Ammon's horn (tissue), 1 donor: Measurements from ENCODE around the gene MOCS3.

Experiments
- DNase-seq: peaks from one replicate; pipeline ENCODE4 v3.0.0-alpha.2; 2016; ENCODE audit warnings: low spot score

MOCS3 gene, protein sequence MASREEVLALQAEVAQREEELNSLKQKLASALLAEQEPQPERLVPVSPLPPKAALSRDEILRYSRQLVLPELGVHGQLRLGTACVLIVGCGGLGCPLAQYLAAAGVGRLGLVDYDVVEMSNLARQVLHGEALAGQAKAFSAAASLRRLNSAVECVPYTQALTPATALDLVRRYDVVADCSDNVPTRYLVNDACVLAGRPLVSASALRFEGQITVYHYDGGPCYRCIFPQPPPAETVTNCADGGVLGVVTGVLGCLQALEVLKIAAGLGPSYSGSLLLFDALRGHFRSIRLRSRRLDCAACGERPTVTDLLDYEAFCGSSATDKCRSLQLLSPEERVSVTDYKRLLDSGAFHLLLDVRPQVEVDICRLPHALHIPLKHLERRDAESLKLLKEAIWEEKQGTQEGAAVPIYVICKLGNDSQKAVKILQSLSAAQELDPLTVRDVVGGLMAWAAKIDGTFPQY

DNA sequence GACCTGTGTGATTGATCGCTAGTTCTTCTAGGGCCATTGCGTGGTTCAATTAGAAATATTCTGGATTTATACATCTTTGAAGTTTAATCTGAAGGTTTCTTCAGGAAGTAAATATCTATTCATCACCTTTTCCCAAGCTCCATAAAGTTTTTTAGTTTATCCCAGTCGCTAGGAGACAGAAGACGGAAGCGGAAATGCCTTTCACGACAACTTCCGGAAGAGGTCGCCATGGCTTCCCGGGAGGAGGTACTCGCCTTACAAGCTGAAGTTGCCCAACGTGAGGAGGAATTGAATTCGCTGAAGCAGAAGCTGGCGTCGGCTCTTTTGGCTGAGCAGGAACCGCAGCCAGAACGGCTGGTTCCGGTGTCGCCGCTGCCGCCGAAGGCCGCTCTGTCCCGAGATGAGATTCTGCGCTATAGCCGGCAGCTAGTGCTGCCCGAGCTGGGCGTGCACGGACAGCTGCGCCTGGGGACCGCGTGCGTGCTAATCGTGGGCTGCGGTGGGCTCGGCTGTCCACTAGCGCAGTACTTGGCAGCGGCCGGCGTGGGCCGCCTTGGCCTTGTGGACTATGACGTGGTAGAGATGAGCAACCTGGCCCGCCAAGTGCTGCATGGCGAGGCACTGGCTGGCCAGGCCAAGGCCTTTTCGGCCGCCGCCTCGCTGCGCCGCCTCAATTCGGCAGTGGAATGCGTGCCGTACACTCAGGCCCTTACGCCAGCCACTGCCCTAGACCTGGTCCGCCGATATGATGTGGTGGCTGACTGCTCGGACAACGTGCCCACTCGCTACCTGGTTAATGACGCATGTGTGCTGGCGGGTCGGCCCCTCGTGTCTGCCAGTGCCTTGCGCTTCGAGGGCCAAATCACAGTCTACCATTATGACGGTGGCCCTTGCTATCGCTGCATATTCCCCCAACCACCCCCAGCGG is at the start of gene MOCS3:
Gene MOCS3, plus strand, starts transcription at position 204 of the 928 bp plus-strand sequence. Its CDS starts 25 bp downstream, at position 229.
- peak; percentile 92 for DNase-seq

DNA sequence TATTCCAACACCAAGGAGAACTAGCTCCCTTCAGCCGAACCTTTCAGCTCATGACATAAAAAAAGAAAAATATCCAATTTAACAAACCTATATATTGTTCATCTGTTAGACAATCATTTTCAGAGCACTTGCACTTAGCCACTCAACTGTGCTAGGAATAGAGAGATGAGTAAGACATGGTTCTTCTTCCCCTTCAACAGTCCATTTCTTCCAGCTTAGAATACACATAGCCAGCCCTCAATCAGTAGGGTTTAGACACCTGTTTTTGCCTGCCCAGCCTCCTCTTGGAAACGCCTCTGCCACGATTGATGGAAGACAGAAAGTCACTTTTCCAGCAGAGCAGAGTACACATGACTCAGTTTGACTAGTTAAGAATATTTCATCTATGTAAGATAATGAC is 49.2 kb upstream of the MOCS3 start:
- DNase-seq: no peak

DNA sequence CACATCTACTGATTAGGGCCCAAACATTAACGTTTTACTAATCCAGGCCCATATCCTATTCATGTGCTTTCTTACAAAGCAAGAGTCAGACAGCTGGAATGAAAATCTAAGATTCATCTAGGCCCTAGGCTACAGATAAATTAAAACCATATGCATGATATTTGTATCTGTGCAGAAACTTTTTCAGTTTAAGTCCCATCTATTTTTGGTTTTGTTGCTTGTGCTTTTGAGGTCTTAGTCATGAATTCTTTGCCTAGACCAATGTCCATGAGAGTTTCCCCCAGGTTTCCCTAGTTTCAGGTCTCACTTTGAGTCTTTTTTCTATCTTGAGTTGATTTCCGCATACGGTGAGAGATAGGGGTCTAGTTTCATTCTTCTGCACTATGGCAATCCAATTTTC is 47.6 kb upstream of the MOCS3 start:
- DNase-seq: no peak

DNA sequence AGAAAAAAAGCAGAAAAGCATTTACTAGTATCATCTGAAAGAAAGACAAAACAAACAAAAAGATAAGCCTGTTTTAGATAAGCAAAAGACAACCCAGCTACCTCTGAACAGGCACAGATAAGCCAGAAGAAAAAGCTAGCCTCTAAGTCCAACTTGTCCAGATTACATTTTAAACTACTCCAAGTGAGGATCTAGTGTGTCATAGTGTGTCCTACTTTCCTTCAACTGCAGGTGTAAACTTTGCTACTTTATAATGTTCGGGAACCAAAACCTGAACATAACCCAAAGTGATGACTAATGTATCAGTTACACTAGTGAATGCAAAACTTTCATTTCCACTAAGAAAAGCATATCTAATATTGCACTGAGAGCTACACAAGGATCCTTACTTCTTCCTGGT is 46.9 kb upstream of the MOCS3 start:
- no peak for DNase-seq

DNA sequence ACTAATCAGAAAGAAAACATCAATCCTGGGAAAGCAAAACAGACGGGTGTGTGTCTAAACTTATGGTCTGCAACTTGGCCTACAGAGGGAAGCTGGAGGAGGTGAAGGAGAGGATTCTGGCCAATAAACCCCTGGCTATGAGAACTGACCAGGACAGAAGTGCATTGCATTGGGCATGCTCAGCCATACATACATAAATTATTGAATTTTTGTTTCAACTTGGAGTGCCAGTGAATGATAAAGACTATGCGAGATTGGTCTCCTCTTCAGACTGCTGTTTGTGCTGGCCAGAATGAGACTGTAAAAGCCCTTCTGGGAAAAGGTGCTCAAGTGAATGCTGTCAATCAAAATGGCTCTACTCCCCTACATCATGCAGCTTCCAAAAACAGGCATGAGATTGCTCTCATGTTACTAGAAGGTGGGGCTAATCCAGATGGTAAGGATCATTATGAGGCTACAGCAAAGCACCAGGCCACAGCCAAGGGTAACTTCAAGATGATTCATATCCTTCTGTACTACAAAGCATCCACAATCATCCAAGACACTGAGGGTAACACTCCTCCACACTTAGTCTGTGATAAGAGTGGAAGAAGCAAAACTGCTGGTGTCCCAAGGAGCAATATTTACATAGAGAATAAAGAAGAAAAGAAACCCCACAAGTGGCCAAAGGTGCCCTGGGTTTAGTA is 44.8 kb upstream of the MOCS3 start:
- DNase-seq: no peak

DNA sequence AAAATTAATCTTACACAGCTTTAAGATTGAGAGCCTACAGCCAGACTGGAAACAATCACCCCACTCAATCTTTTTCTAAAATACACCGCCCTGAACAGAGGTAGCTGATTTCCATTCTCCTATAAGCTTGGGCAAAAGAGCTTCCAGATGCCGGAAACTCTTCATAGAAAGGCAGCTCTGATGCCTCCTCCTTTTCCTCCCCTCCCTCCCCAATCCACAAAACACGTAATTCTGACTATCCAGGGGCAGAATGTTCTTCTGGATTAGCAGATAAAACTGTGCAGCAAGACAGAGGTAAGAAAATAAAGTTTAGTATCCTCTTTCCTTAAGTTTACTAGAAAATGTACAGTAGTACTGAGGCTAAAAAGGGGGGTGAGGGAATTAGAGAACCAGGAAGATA is 43.2 kb upstream of the MOCS3 start:
- no peak for DNase-seq

DNA sequence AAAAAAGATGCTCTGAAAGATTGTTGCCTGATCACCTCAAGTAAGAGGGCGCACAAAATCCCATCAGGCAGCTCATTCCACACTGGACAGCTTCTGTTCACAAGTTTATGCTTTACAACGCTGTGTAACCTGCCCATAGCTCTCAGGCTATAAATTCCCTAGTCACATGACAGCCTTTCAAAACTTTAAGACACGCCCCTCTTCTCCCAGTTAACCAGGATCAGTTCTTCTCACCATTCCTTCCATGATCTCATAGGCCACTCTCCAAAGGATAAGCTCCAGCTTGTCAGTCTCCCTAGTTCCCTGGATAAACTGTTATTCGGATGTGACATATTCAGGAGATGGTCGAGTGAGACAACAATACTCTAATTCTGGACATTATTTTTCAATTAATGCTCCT is 42.4 kb upstream of the MOCS3 start:
- no peak for DNase-seq

DNA sequence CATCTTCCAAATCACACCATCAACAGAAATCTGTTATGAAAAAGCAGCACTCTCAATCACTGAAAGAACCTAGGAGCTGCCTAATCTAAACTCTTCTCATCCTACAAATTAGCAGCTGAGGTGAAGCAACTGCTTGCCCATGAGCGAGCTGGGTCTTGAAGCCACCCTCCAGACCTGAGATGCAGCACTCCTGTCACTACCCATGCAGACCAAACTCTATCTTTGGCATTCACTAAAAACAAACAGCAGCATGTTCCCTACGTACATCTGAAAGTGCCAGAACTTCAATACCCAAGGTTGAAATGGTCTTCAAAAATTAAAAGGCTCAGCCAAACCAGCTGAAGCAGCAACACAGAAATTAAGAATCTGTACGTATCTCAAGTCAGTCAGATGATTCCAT is 41.7 kb upstream of the MOCS3 start:
- no peak for DNase-seq

DNA sequence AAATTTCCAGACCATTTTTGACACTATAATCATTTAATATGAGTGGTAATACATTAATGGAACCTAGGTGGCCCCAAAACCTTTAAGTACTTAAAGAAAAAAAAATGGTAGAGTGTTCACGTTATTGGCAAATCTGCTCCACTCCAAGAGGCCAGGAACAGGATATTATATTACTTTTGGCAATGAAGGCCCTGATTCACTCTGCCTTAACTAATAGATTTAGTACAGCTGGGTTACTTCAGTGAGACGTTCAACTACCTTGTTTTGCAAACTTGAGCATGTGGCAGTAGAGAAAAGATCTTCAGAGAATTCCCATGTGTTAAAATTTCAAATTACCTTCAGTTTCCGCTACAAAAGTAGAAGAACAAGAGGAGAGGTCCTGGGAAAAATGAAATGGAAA is 40.2 kb upstream of the MOCS3 start:
- no peak for DNase-seq

DNA sequence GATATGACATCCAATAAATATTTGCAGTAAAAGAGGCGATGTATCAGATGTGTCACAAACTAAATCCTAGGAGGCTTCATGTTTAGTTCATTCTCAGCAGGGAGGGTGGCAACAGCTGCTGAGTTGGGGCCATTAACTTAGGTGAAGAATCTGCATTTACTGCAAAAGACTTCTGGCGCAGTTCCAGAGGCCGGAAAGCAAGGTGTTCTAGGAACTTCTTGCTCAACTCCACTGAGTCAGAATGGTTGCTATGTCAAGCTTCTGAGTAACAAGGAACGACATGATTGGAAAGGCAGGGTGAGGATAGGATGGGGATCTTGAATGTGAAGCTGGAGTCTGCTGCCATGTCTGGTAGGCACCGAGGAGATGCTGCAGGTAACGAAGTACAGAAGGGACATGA is 39.1 kb upstream of the MOCS3 start:
- DNase-seq: no peak

DNA sequence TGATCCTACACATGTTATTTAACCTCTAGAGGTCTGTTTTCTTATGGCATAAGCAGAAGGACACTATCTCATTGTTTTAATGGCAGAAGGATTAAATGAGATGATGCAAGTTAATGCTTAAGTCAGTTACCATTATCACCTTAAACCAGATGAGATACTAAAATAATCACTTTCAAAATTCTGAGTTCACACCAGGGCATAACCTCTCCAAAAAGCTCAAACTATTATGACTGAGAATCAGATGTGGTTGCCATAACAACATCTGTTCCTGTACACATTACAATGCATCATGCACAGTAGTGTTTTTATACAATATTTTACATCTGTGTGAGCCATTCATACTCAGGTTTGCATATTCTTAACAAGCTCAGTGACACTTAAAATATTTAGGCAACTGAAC is 37.6 kb upstream of the MOCS3 start:
- DNase-seq: no peak

DNA sequence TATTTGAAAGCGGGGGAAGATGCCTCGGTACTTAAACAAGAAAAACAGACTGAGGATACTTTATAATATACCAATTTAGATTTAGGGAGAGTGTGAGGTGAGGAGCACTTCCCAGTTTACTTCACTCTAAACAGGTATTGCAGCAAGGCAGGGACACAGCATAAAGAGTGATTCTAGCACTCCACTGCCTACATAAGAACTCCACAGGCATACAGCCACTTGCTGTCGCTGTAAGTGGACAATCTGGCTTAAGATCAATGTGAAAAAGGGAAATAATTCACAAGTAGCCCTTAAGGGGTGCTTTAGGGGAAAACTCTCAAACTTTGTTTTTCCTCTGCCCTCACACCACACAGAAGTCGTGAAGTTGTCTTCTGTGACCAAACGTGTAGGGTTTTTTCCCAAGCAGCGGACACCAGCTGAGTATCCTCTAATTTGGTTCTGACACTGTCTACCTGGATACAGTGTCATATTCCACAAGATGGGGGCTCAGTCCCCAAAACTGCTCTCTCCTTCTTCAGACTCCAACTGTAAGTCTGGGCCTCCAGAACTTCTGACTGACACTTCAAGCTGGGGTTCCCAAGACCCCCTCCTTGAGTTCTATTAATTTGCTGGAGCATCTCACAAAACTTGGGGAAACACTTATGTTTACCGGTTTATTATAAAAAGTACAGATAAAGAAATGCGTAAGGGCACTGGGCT is 36.7 kb upstream of the MOCS3 start:
- no peak for DNase-seq

DNA sequence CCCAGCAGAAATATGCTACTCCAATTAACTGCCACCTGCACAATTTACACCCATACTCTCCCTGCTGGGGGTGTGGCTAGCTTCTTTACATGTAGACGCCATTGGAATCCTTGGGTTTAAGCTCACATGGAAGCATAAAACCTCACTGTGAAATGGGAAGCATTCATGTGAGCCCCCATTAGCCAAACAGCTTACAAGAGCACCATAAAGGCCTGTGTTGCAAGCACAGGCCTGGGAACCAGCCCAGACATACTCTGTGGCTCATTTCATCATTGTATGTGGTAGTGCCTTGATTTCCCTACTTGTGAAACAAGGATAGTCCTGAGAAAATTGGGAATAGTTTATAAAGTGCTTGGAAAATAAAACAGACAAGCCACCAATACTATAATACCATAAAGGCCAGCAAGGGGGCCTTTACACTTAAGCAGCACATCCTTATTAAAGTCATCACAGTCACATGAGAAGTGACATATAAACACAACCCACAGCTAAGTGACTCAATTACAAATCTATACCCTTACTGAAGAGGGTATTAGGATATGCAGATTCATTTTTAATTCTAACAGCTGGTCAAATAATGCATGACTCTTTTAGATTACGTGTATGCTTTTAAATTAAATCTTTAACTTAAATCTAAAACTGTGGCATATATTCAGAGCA is 34.2 kb upstream of the MOCS3 start:
- DNase-seq: no peak

DNA sequence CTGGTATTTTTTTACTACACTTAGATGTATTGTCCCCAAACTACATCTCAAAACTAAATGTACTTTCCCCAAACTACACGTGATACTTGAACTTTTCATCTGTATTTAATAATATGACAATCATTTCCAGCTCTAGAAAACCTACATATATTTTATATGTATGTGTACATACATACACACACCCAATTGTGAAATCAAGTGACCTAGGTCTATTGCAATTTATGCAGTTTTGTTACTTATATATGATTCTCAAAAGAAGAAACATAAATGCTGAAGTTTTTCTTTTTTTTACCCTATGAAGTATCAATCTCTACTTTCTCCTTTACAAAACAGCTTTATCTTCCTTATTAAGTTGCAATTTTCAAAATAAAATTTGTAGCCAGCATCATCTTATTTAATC is 32.1 kb upstream of the MOCS3 start:
- DNase-seq: no peak

DNA sequence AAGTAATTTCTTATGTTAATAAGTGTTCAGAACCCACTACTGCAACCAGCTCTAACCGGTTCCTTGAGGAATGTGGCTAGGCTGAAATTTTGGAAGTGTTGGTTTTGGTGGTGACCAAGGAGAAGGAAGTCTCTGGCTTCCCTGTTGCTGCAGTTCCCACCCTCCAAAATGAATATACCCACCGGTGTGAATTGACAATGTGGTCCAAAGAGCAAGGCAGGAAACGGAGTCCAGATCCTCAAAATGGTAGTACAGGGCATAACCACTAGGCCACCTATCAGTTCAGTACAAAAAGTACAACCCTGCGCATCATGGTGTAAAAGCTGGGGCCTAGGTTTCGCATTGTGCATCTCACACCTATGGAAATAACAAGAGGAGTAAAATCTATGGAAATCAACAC is 30.1 kb upstream of the MOCS3 start:
- DNase-seq: no peak

DNA sequence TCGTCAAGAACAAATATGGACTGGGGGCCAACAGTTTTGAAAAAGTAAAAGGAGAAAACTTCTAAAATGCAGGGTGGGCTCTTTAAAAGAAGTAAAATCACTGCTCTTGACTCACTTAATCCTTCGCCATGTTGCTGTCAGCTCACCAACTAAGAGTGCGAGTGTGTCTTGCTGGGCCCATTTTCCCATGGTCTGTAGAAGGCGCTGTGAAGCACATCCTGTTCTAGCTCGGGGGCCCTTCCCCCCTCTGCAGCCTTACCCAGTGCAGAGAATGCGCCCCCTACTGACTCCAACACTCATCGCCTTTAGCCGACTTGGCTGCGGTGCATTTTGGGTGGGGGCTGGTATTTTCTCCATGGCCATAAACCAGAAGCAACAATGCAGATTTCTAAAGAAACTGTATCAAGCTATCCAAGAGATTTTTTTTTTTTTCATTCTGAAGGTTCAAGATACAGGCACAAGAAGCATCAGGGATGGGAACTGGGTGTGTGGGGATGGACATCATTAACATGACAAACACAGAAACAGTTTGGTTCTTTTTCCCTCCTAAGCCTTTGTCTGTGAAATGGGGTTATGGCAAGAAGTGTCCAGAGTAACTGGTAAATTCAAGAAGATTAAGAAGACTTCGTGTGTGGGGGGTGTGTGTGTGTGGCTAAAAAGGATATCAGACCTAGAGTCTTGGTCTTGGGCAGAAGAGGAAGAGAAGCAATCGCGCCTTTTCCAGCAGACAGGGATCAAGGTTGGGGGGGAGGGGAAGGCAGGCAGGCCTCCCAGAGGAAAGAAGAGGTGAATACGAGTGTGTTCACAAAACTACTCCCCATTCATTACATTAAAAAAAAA is 29.1 kb upstream of the MOCS3 start:
- peak; percentile 94 for DNase-seq

DNA sequence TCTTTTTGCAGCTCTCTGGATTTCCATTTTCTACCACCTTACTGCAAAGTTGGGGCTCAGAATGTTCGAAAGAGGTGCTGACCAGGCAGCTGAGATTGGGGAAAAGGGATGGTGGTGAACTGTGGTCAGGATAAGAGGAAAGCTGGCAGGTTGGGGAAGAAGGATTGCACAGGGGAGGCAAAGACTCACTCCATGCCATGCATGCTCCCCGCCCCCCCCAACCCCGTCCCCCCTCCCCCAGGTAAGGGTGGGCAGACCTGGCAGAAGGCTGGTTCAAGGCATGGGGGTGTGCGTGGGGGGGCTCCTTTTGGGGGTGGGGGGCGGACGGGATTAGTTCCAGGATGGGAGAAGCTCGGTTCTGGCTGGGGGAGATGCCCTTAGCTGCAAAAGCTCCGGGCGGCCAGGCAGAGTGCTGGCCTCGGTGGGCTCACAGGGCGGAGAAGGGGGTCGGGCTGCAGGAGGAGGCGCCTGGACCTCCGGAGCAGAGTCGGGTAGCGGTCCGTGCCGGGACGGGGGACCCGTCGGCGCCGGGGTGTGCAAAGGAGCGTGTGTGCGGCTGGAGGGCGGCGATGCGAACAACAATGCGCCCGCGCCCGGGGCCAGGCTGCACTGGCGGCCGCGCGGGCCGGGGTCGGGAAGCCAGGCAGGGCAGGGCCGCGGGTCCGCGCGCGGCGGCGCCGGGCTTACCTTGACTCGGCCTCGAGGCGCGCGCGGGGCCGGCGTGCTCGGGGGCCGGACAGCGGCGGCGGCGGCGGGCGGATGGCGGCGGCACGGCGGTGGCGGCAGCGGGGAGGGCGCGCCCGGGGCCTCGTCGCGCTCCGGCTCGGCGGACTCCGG is 28.3 kb upstream of the MOCS3 start:
- no peak for DNase-seq

DNA sequence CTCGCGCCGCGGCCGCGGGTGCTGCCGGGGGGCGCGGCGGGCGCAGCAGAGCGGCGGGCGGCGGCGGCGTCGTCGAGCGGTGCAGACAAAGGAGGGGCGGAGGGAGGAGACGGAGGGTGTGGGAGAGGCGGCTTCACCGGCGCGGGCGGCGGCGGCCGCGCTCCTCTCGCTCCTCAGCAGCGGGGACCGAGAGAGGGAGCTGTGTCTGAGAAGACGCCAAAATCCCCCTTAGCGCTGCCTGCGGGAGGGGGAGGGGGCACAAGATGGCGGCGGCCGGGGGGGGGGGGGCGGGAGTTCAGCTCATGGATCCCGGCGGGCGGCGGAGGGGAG is 27.7 kb upstream of the MOCS3 start:
- no peak for DNase-seq

DNA sequence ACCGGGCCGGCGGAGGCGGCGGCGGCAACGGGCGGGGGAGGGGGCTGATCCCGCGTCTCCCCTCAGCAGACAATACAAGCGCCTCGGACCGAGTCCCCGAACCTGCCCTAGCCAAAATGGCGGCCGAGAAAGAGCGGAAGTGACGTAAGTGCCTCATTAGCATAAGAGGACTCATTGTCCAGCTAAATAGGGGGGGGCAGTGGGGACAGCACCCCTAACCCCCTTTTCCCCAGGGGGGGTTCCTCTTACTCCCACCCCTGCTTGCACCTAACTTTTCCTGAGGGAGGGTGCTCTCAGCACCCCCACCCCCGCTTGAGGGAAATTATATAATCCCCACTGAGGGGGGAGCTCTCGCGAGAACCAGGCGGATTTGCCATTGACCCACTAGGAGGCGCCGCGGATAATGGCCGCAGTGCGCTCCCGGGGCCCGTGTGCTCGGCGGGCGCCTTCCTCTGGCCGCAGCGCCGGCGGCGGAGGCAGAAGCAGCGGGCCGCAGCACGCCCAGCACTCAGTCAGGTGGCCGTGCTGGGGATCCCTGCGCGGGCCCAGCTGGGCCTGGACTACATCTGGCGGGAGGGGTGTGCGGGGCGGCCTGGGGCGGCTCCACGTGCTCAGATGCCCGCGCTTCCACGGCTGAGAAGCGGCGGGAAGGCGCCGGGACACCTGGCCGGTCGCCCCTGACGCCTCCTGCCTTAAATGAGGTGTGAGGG is 27.2 kb upstream of the MOCS3 start, which contains the start of gene ADNP:
Gene ADNP, minus strand, starts transcription at position 132 of the 710 bp plus-strand sequence. CDS start 27,441 bp downstream, outside the sequence.
- peak; percentile 95 for DNase-seq
